ENCODE data around the gene TEKTIP1.
"Not testable (repeated sequence)": the region's sequence is repeated elsewhere in the genome, so short reads cannot be mapped to it uniquely, and the experiment has no call there.

Gene TEKTIP1

DNA sequence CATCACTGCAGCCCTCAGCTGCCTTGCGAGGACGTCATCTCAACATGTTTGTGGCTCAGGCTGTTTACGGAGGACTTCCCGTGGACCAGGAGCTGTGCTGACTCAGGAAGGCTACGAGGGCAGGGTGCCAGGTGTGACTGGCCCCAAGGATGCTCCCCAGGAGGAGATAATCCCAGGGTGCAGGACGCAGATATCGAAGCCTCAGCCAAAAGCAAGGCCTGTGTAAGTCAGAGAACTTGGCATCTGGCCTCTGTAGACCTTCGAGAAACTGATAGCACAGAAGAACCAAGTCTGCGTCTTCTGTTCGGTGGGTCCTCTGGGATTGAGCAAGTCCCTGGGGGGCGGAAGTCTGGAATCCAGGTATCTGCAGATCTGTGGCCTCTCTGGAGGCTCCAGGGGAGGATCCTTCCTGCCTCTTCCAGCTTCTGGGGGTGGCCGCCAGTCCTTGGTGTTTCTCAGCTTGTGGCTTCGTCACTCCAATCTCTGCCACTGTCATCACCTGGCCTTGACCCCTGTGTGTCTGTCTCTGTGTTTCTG is 35.9 kb upstream of the TEKTIP1 start:
- no peak for DNase-seq (ENCODE audit: low read depth)
- no peak overlapping the region for H3K4me3 ChIP-seq (ENCODE audit: low read length)
- TF ChIP-seq, protein P1, sequence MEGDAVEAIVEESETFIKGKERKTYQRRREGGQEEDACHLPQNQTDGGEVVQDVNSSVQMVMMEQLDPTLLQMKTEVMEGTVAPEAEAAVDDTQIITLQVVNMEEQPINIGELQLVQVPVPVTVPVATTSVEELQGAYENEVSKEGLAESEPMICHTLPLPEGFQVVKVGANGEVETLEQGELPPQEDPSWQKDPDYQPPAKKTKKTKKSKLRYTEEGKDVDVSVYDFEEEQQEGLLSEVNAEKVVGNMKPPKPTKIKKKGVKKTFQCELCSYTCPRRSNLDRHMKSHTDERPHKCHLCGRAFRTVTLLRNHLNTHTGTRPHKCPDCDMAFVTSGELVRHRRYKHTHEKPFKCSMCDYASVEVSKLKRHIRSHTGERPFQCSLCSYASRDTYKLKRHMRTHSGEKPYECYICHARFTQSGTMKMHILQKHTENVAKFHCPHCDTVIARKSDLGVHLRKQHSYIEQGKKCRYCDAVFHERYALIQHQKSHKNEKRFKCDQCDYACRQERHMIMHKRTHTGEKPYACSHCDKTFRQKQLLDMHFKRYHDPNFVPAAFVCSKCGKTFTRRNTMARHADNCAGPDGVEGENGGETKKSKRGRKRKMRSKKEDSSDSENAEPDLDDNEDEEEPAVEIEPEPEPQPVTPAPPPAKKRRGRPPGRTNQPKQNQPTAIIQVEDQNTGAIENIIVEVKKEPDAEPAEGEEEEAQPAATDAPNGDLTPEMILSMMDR (conservative IDR thresholded peaks at IDR 0.05; ENCODE audit: low read length) = no peak

DNA sequence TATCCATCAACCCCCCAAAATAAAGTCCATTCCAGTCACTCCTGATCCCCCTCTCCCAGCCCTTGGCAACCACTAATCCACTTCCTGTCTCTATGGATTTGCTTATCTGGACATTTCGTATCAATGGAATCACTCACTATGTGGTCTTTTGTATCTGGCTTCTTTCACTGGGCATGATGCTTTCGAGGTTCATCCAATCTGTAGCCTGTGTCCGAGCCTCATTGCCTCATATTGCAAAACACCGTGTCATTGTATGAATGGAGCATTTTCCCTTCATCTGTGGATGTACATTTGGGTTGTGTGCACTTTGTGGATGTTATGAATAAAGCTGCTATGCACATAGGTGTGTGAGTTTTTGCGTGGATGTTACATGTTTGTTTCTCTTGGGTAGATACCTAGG is 34.2 kb upstream of the TEKTIP1 start:
- no peak for DNase-seq (ENCODE audit: low read depth)
- TF ChIP-seq, protein P1 (conservative IDR thresholded peaks at IDR 0.05; ENCODE audit: low read length) = no peak
- no peak overlapping the region for H3K4me3 ChIP-seq (ENCODE audit: low read length)

DNA sequence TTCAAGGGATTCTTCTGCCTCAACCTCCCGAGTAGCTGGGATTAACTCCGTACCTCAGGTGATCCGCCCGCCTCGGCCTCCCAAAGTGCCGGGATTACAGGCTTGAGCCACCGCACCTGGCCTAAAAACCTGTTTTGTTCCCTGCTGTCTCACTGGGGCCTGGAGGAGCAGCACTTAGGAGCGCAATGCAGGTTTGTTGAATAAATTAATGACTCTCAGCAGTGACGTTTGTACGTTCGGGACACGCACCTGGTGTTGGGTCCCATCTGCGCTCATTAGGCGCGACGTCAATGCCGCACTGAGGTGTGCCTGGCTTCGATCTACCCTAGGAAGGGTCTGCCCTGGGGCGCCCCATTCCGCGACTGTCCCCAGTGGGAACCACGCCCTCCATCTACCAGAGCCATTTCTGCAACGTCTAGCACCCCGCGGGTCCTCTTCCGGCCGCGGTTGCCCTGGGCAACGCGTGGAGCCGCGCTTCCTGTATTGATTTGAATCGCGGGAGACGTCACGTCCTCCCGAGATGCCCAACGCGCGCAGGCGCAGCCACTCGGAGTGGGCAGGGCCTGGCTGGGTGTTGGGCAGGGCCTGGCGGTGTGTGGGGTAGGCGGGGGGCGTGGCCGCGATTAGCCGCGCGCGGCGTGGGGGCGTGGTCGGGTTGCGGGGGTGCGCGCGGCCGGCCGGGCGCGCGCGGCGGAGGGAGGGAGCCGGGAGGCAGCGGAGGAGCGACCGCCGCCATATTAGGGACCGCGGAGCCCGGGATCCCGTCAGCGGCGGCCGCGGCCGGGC is 33.2 kb upstream of the TEKTIP1 start, which contains the start of gene FZR1:
TSS of gene FZR1 (plus strand) at position 714 of the 786 bp plus-strand sequence. CDS start 16,679 bp downstream, outside the sequence.
- TF ChIP-seq, protein P1 (conservative IDR thresholded peaks at IDR 0.05; ENCODE audit: low read length) = no peak; the same call in 1 of the 2 replicates
- H3K4me3 ChIP-seq (ENCODE audit: low read length) = peak within 1 kb of the TSS; percentile 91

DNA sequence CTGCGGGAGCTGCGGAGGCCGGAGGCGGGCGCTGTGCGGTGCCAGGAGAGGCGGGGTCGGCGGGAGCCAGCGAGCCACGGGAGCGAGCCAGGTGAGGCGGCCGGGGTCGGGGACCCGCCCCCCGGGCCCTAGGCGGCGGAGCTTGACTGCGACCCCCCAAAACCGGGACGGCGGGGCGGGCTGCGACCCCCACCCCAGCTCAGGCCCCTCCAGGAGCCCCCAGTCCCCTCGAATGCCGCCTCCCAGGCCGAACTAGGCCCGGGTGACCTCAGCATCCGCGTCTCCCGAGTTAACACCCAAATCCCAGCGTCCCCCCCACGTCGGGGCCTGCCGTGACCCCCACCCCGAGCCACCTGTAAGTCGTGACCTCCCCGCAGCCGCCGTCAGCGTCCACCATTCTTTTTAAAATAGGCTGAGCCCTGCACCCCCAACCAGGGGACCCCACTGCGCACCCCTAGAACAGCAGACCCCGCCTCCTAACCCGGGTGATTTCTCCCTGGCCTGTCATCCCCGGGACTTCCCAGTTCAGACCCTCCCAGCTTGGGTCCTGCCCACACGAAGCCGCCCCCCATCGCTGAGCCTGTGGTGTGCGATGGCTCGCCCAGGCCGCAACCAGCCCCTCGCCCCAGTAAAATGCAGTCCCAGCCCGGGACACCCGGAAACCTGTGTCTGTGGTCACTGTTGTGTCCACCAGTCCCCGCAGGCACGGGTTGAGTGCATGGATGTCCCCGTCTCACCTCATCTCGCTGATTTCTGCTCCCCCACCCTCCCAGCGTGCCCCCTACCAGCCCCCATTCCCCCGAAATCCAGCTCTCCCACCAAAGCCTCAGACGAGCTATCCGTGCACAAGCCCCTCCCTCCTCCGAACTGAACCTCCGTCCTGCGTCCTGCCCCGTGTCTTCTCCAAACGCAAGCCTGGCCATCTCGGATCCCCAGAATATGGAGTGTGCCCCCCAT is 32.3 kb upstream of the TEKTIP1 start:
- TF ChIP-seq, protein P1 (conservative IDR thresholded peaks at IDR 0.05; ENCODE audit: low read length) = no peak
- peak overlapping the region; percentile 81 for H3K4me3 ChIP-seq (ENCODE audit: low read length)
- DNase-seq (ENCODE audit: low read depth) = no peak

More for the DNA sequence above, 33.2 kb upstream of the TEKTIP1 start, which contains the start of gene FZR1:
- peak; percentile 98 for DNase-seq (ENCODE audit: low read depth)

DNA sequence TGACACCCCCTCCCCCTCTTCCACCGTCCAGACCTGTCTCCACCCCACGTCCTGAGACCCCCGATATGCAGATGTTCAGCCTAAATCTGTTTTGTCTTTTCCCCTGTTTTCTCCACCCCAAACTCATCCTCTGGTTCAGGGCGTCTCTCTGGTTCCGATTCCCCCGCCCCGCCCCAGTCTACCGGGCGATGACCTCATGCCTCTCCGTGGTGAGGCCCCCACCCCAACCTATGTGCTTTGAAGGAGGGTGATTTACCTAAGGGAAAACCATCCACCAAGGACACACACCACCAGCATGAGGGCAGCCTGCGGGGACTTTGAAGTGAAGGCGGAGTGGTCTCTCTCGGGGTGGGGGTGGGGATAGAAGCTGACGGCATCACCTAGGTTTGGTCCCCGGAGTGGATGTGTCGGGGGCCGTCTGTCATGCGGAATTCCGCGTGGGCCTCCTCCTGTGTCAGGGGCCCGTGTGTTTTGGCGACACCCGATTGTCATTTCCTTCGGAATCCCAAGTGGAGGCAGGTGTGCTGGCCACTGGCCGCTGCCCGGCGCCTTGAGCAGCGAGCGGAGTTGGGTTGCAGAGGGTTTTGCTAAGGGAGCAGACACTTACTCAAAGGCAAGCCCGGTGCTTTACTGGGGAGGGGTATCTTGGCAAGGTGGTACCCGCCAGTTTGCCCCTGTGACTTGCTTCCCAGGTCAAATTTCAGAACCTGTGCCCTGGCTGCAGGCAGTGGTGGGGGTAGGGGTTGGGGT is 31.4 kb upstream of the TEKTIP1 start:
- TF ChIP-seq, protein P1 (conservative IDR thresholded peaks at IDR 0.05; ENCODE audit: low read length) = no peak
- DNase-seq (ENCODE audit: low read depth) = no peak
- peak overlapping the region; percentile 81 for H3K4me3 ChIP-seq (ENCODE audit: low read length)

DNA sequence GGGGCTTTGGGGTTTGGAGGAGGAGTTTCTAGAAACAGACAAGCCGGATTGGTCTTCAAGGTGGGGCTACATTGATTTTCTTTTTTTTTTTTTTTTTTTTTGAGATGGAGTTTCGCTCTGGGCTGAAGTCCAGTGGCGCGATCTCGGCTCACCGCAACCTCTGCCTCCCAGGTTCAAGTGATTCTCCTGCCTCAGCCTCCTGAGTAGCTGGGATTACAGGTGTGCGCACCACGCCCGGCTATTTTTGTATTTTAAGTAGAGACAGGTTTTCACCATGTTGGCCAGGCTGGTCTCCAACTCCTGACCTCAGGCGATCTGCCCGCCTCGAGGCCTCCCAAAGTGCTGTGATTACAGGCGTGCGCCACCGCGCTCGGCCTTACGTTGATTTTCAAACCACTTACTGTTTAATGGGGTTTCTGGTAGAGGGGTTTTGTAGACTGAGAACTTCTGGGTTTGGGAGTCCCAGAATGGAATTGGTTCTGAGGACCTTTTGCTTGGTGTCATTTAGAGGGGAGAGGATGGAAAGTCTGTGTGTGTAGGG is 30.8 kb upstream of the TEKTIP1 start:
- not testable (repeated sequence) for DNase-seq (ENCODE audit: low read depth); H3K4me3 ChIP-seq (ENCODE audit: low read length)

All from AG10803 (cell line).